ENCODE measurements around the gene LPAR5. TPM values are rescaled to one million over a fixed set of nuclear protein-coding genes. Genes with fewer than 3 reads are reported as not detected.

LPAR5 gene
- total RNA-seq, 4 donors from 2014 or later: 27.9 to 50.1 (median 30.2) TPM

GRCh38 chr12:6584293-6584692, 51.5 kb downstream of the LPAR5 start:
- in situ Hi-C loops (cut with MboI; ENCODE audit: low pct_ligation_motif_present in 1 of 4, low pct_unique_long_range_greater_than_20kb in 1 of 4, low sequenced_read_pairs in 3 of 4): no loop called here
- no peak overlapping the region for H3K4me3 ChIP-seq
- no peaks in the 10 kb centered on the region for H3K9me3 ChIP-seq

GRCh38 chr12:6582959-6583358, 52.8 kb downstream of the LPAR5 start:
- H3K36me3 ChIP-seq: peaks cover 0 to 93% (median 48%) of the 10 kb centered on the region in 4 donors
- TF ChIP-seq CTCF (IDR thresholded peaks at IDR 0.05) (no peak), POLR2AphosphoS5 (IDR thresholded peaks at IDR 0.05) (no peak), EP300 (IDR thresholded peaks at IDR 0.05; ENCODE audit: low read depth) (no peak), POLR2A (IDR thresholded peaks at IDR 0.05) (no peak)
- H3K4me3 ChIP-seq: no peak overlapping the region
- no peak overlapping the region for H3K27ac ChIP-seq
- in situ Hi-C loops (cut with MboI; ENCODE audit: low pct_ligation_motif_present in 1 of 4, low pct_unique_long_range_greater_than_20kb in 1 of 4, low sequenced_read_pairs in 3 of 4) (no loop called here), intact Hi-C loops (cut with DNase I; ENCODE audit: low total_unique reads) (no loop called here)
- H3K4me1 ChIP-seq: no peaks in the 10 kb centered on the region
- 90 to 95% methylated on average over 3 to 12 of the region's 12 CpGs for WGBS, 2 donors (ENCODE audit: low coverage in 1 of 2)
- no peaks in the 10 kb centered on the region for H3K9me3 ChIP-seq
- no peak for DNase-seq
- H3K27me3 ChIP-seq: no peaks in the 10 kb centered on the region

More at GRCh38 chr12:6584293-6584692, 51.5 kb downstream of the LPAR5 start:
- TF ChIP-seq EP300 (IDR thresholded peaks at IDR 0.05; ENCODE audit: low read depth) (no peak), POLR2A (IDR thresholded peaks at IDR 0.05) (no peak), POLR2AphosphoS5 (IDR thresholded peaks at IDR 0.05) (no peak), CTCF (IDR thresholded peaks at IDR 0.05) (no peak)
- H3K27me3 ChIP-seq: no peaks in the 10 kb centered on the region
- H3K36me3 ChIP-seq: peaks cover 0 to 94% (median 46%) of the 10 kb centered on the region in 4 donors
- 87 to 89% methylated on average over 5 to 10 of the region's 10 CpGs for WGBS, 2 donors (ENCODE audit: low coverage in 1 of 2)
- no peaks in the 10 kb centered on the region for H3K4me1 ChIP-seq
- no peak for DNase-seq
- intact Hi-C loops (cut with DNase I; ENCODE audit: low total_unique reads): no loop called here
- H3K27ac ChIP-seq: no peak overlapping the region

- 76% methylated on average over 6 of the region's 6 CpGs; no CpG with 5 or more reads in 1 of the 2 donors for WGBS, 2 donors (ENCODE audit: low coverage in 1 of 2)
- no peak for TF ChIP-seq POLR2AphosphoS5 (IDR thresholded peaks at IDR 0.05)
- TF ChIP-seq EP300 (IDR thresholded peaks at IDR 0.05; ENCODE audit: low read depth): no peak
- TF ChIP-seq CTCF (IDR thresholded peaks at IDR 0.05): no peak
- no peaks in the 10 kb centered on the region for H3K9me3 ChIP-seq
- H3K27me3 ChIP-seq: no peaks in the 10 kb centered on the region
- no peak for DNase-seq
- H3K4me1 ChIP-seq: no peaks in the 10 kb centered on the region
- intact Hi-C loops (cut with DNase I; ENCODE audit: low total_unique reads): no loop called here
- peaks cover 0 to 92% (median 48%) of the 10 kb centered on the region in 4 donors for H3K36me3 ChIP-seq
- in situ Hi-C loops (cut with MboI; ENCODE audit: low pct_ligation_motif_present in 1 of 4, low pct_unique_long_range_greater_than_20kb in 1 of 4, low sequenced_read_pairs in 3 of 4): no loop called here
- no peak overlapping the region for H3K27ac ChIP-seq
- no peak overlapping the region for H3K4me3 ChIP-seq
Measured at GRCh38 chr12:6582196-6582595, 53.6 kb downstream of the LPAR5 start.

- Histone ChIP-seq H3K27ac (no peak overlapping the region), H3K9me3 (no peaks in the 10 kb centered on the region), H3K4me3 (no peak overlapping the region), H3K36me3 (peaks cover 3 to 86% (median 45%) of the 10 kb centered on the region in 4 donors), H3K27me3 (no peaks in the 10 kb centered on the region), H3K4me1 (no peaks in the 10 kb centered on the region)
- TF ChIP-seq CTCF (IDR thresholded peaks at IDR 0.05) (no peak), POLR2AphosphoS5 (IDR thresholded peaks at IDR 0.05) (no peak), EP300 (IDR thresholded peaks at IDR 0.05; ENCODE audit: low read depth) (no peak), POLR2A (IDR thresholded peaks at IDR 0.05) (no peak)
- no peak for DNase-seq
- intact Hi-C loops (cut with DNase I; ENCODE audit: low total_unique reads): no loop called here
- in situ Hi-C loops (cut with MboI; ENCODE audit: low pct_ligation_motif_present in 1 of 4, low pct_unique_long_range_greater_than_20kb in 1 of 4, low sequenced_read_pairs in 3 of 4): no loop called here
- WGBS, 2 donors (ENCODE audit: low coverage in 1 of 2): 78 to 93% methylated on average over 8 of the region's 8 CpGs
Measured at GRCh38 chr12:6575648-6576047, 60.1 kb downstream of the LPAR5 start.

Data from transverse colon (tissue), 4 donors.